Measurements from ENCODE around the gene SHANK1.
"Not testable (repeated sequence)": the region's sequence is repeated elsewhere in the genome, so short reads cannot be mapped to it uniquely, and the experiment has no call there.

Gene SHANK1

GRCh38 chr19:50719566-50719965 is at the start of gene SHANK1:
Gene SHANK1 (minus strand): TSS chr19:50719802. CDS start chr19:50716919, 2,883 bp downstream.
- ChIA-PET POLR2A (ENCODE audit: low non-redundant PET) (no interaction called here), CTCF (no interaction called here)
- no peak for TF ChIP-seq CTCF (conservative IDR thresholded peaks at IDR 0.05; ENCODE audit: low read depth)
- DNase-seq (ENCODE audit: low spot score) = no peak
- peak within 1 kb of the TSS; percentile 67 for H3K27ac ChIP-seq

GRCh38 chr19:50768277-50768676 is 48.7 kb upstream of the SHANK1 start:
- H3K27ac ChIP-seq = no peak overlapping the region
- CTCF ChIA-PET = no interaction called here
- no peak for DNase-seq (ENCODE audit: low spot score)
- no peak for TF ChIP-seq CTCF (conservative IDR thresholded peaks at IDR 0.05; ENCODE audit: low read depth)
- POLR2A ChIA-PET (ENCODE audit: low non-redundant PET) = no interaction called here

GRCh38 chr19:50767263-50767662 is 47.7 kb upstream of the SHANK1 start:
- CTCF ChIA-PET = interaction anchor here (0.6 kb wide), 3 partner anchors 14 to 362 kb away, joined by 3 to 4 read pairs (median 3); no protein-coding TSS in a partner anchor
- DNase-seq (ENCODE audit: low spot score); POLR2A ChIA-PET (ENCODE audit: low non-redundant PET); H3K27ac ChIP-seq: not testable (repeated sequence)

GRCh38 chr19:50766746-50767145 is 47.1 kb upstream of the SHANK1 start:
- POLR2A ChIA-PET (ENCODE audit: low non-redundant PET) = not testable (repeated sequence)
- CTCF ChIA-PET = interaction anchor here (0.6 to 0.7 kb wide), 3 partner anchors 9 to 417 kb away, joined by 3 to 4 read pairs (median 3); no protein-coding TSS in a partner anchor

GRCh38 chr19:50764409-50764808 is 44.8 kb upstream of the SHANK1 start:
- ChIA-PET POLR2A (ENCODE audit: low non-redundant PET) (no interaction called here), CTCF (interaction anchor here (0.7 to 0.9 kb wide), 2 partner anchors 14 to 40 kb away, joined by 3 read pairs; no protein-coding TSS in a partner anchor)
- no peak for DNase-seq (ENCODE audit: low spot score)
- TF ChIP-seq CTCF (conservative IDR thresholded peaks at IDR 0.05; ENCODE audit: low read depth) = no peak
- no peak overlapping the region for H3K27ac ChIP-seq

More at GRCh38 chr19:50766746-50767145, 47.1 kb upstream of the SHANK1 start:
- DNase-seq (ENCODE audit: low spot score); H3K27ac ChIP-seq: not testable (repeated sequence)

- POLR2A ChIA-PET (ENCODE audit: low non-redundant PET); H3K27ac ChIP-seq; DNase-seq (ENCODE audit: low spot score): not testable (repeated sequence)
- CTCF ChIA-PET = interaction anchor here (0.7 kb wide), 1 partner anchor 13 kb away, joined by 3 read pairs; no protein-coding TSS in a partner anchor
These were observed 43.9 kb upstream of the SHANK1 start for GRCh38 chr19:50763521-50763920.

GRCh38 chr19:50761501-50761900 is 41.9 kb upstream of the SHANK1 start:
- POLR2A ChIA-PET (ENCODE audit: low non-redundant PET); H3K27ac ChIP-seq; DNase-seq (ENCODE audit: low spot score): not testable (repeated sequence)
- CTCF ChIA-PET = interaction anchor here (0.6 to 0.7 kb wide), 2 partner anchors 95 to 134 kb away, joined by 3 read pairs; no protein-coding TSS in a partner anchor

GRCh38 chr19:50759886-50760285 is 40.3 kb upstream of the SHANK1 start:
- ChIA-PET POLR2A (ENCODE audit: low non-redundant PET) (no interaction called here), CTCF (interaction anchor here (0.6 kb wide), 1 partner anchor 25 kb away, joined by 3 read pairs; no protein-coding TSS in a partner anchor)
- peak; percentile 15 for DNase-seq (ENCODE audit: low spot score)
- TF ChIP-seq CTCF (conservative IDR thresholded peaks at IDR 0.05; ENCODE audit: low read depth) = no peak
- H3K27ac ChIP-seq = no peak overlapping the region

- POLR2A ChIA-PET (ENCODE audit: low non-redundant PET); H3K27ac ChIP-seq; DNase-seq (ENCODE audit: low spot score): not testable (repeated sequence)
- CTCF ChIA-PET = interaction anchor here (0.6 kb wide), 1 partner anchor 24 kb away, joined by 3 read pairs; no protein-coding TSS in a partner anchor
These were observed 39.5 kb upstream of the SHANK1 start for GRCh38 chr19:50759076-50759475.

GRCh38 chr19:50757624-50758023 is 38.0 kb upstream of the SHANK1 start:
- POLR2A ChIA-PET (ENCODE audit: low non-redundant PET); DNase-seq (ENCODE audit: low spot score); CTCF ChIA-PET; H3K27ac ChIP-seq: not testable (repeated sequence)

- H3K27ac ChIP-seq; DNase-seq (ENCODE audit: low spot score); CTCF ChIA-PET; POLR2A ChIA-PET (ENCODE audit: low non-redundant PET): not testable (repeated sequence)
These were observed 36.6 kb upstream of the SHANK1 start for GRCh38 chr19:50756244-50756643.

Measured in RWPE1 (cell line).